GM18867 (cell line): Measurements from ENCODE around the gene RGS3.
A peak's percentile ranks its signal among the peaks of the same experiment; 100 is the strongest.

ENCODE experiments used
- ATAC-seq: cut with Tn5 transposase; IDR thresholded peaks from one replicate; pipeline ENCODE4 v1.9.1; 2021; ENCODE audit warnings: mild to moderate bottlenecking, moderate library complexity; ENCODE audit not compliant: unreplicated experiment

The RGS3 gene

GRCh38 chr9:113568571-113569321 is 105.2 kb downstream of the RGS3 start:
- ATAC-seq, result no peak

DNA sequence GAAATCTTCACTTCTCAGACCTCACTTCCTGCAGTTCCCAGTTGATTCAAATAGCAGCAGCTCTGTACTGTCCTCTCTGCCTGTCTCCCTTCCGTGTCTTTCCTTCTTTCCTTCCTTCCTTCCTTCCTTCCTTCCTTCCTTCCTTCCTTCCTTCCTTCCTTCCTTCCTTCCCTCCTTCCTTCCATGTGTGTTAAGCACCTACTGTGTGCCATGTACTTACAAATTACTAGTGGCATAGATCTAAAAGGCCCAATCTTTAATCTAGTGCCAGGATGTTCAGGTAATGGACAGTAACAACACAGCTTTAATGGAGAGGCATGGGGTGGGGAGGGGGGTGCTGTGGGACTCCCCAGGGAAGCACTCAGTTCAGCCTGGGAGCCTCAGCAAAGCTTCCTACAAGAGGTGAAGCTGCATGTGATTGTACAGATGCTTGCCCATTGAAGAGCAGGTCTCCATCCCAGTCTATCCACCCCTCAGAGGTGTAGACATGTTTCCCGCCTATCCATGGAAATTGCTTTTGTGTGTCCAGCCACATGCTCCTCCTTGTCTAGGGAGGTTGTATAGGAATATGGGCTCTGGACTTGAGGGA is 106.0 kb downstream of the RGS3 start:
- ATAC-seq, result no peak

GRCh38 chr9:113570106-113570505 is 106.6 kb downstream of the RGS3 start:
- ATAC-seq, result no peak

GRCh38 chr9:113570749-113571711 is 107.5 kb downstream of the RGS3 start:
- ATAC-seq, result no peak

GRCh38 chr9:113572076-113572861 is 108.7 kb downstream of the RGS3 start:
- ATAC-seq, result no peak

- no peak for ATAC-seq
These were observed 109.8 kb downstream of the RGS3 start for GRCh38 chr9:113573046-113573958.

GRCh38 chr9:113573959-113574352 is 110.4 kb downstream of the RGS3 start:
- ATAC-seq, result no peak

GRCh38 chr9:113574441-113575262 is 111.1 kb downstream of the RGS3 start:
- ATAC-seq, result no peak

- no peak for ATAC-seq
These were observed 114.2 kb downstream of the RGS3 start for GRCh38 chr9:113577525-113578261.

- ATAC-seq, result no peak
These were observed 114.8 kb downstream of the RGS3 start for GRCh38 chr9:113578279-113578865.

DNA sequence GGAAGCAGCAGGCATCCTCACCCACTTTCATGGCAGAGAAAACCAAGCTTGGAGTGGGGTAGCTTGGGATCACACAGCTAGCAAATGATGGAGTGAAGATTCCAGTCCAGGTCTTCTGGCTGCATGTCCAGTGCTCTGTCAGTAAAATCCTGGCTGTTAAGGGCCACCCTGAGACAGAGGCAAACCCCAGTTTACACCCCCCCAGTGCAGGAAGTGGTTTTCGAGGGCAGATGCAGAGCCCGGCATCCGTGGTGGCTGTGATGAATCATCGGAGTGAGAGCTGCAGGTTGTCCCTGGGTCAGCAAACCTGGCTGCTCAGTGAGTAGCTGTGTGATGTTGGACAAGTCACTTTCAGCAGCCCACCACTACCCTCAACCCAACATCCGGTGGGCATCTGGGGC is 115.4 kb downstream of the RGS3 start:
- peak; percentile 55 for ATAC-seq

- no peak for ATAC-seq
These were observed 115.9 kb downstream of the RGS3 start for GRCh38 chr9:113579283-113580040.

DNA sequence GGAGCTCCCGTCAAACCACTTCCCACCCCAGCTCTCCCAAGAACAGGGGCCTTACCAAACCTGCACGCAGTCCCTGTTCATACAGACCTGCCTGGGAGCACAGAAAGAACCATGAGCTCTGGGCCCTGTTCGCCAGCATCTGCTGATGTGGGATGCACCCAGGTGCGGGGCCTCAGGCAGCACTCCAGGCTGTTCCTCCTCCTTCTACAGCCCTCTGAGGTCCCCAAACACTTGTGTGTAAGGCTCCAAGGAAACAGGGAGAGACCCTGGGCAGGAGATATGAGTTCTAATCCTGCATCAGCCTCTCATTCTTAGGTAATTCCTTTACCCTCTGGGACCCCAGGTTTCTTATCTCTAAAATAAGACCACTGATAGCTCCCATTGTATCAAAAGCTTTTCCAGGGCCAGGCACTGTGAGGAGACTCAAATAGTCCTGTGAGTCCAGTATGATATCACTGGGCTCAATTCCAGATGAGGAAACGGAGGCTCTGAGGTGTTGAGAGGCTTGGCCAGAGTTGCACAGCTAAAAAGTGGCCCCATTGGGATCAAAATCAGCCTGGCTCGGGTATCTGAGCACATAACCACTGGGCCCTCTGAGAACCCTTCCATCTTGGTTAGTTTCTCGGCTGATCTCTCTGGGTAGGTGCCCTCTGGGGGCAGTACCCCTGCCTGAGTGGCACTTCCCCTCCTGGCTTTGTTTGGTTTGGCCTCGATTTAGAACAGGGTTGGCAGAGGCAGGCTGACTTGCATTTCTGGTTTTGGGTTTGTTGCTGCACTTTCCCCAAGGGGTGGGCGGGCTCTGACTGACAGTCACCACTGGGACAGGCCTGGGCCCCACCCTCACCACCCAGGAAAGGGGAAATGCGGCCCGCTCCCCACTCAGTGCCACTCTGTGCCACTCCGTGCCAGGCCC is 116.8 kb downstream of the RGS3 start:
- ATAC-seq, result no peak

GRCh38 chr9:113580954-113581311 is 117.4 kb downstream of the RGS3 start:
- ATAC-seq, result no peak

DNA sequence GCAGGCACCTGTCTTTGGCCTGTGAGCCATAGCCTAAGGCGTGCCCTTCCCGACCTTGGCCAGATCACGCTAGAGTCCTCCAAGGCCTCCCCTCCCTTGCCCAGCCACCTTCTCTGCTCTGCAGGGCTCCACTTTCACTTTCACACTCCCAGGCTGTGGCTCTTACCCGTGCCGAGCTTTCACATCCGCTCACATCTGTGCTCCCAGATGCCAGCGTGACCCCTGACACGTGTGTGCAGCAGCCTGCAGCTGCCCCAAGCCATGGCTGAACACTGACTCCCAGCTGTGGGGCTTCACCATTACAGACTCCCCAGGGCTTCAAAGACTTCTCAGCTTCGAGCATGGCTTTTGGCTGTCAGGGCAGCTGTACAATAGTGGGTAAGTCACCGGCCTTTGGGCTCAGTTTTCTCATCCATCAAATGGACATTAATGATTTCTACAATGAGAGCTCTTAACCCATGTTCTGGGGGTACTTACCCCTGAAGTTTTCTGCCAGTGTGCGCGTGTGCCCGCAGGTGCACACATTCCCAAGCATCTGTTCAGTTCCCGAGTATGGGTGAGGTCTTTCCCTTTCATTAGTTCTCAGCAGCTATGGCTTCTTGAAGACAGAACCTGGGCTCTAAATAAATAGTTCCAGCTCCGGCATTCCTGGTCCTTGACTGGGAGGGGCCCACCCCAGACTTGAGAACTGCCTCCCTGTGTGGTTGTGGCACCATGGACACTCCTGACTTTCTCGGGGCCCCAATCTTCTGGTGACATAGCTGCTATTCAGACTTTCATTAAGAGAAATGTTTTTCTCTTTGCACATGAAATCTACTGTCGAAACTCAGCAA is 118.6 kb downstream of the RGS3 start:
- ATAC-seq, result peak; percentile 82
